K562 (cell line): ENCODE results near the gene B3GALNT1. TPM values are rescaled to one million over a fixed set of nuclear protein-coding genes. Genes with fewer than 3 reads are reported as not detected.

ENCODE experiments used
- MGA ChIP-seq: fragments of 450-650 bp; IDR thresholded peaks from 2 replicates; pipeline ENCODE4 v1.6.1; 2016; ENCODE audit warnings: mild to moderate bottlenecking, moderate library complexity
- polyA plus RNA-seq, 8 experiments: library from polyadenylated mRNA; depleted of rRNA in 4 of 8; stranded (reverse) in 5 of 8; unstranded in 3 of 8; fragments of >200 nt; fragmentation: Nextera tagmentation in 2 of 8; fragmentation: Illumina TruSeq in 1 of 8; extraction: Ambion mirVana in 2 of 8; extraction: Trizol in 1 of 8; gene quantifications; 2 replicates each; pipeline versions ENCODE4 v1.2.1 to v1.2.3, GENCODE V29; 2011 to 2014; ENCODE audit warnings: inconsistent platforms in 1 of 8, missing spikeins in 1 of 8
- total RNA-seq, 7 experiments: library from RNA; depleted of rRNA in 6 of 7; stranded (reverse); fragments of >200 nt in 6 of 7; fragmentation: Illumina TruSeq in 2 of 7; extraction: Trizol in 2 of 7; gene quantifications; 2 replicates each; pipeline versions ENCODE4 v1.2.1 to v1.2.3, GENCODE V29; 2011 to 2021; ENCODE audit warnings: low replicate concordance in 1 of 7

The B3GALNT1 gene
- total and polyA plus RNA-seq, 9 of the 15 experiments (the other 6 are each of a cell fraction or from before 2014, with no cell fraction given): 0.53 to 2.0 (median 1.2) TPM

- 0 out of 2 replicates have a peak, but pooled peaks have one; percentile 28 for TF ChIP-seq MGA
Observed at GRCh38 chr3:161104561-161105551, at the start of gene B3GALNT1 (continued).
